Rectal smooth muscle tissue (tissue), 1 donor: Measurements from ENCODE around the gene ABCD4.

Experiments
- H3K27ac ChIP-seq: one replicate; pipeline ENCODE4 v1.7.0; 2013; ENCODE audit warnings: low read depth, low read length, inconsistent platforms
- H3K27me3 ChIP-seq: one replicate; pipeline ENCODE4 v1.7.0; 2013; ENCODE audit warnings: low read length; ENCODE audit not compliant: control insufficient read depth, insufficient read depth
- H3K36me3 ChIP-seq: one replicate; pipeline ENCODE4 v1.7.0; 2013; ENCODE audit warnings: low read length; ENCODE audit not compliant: control insufficient read depth, insufficient read depth
- H3K4me1 ChIP-seq: one replicate; pipeline ENCODE4 v1.7.0; 2013; ENCODE audit warnings: low read length; ENCODE audit not compliant: control insufficient read depth, insufficient read depth
- H3K4me3 ChIP-seq: one replicate; pipeline ENCODE4 v1.7.0; 2013; ENCODE audit warnings: low read length
- H3K9ac ChIP-seq: one replicate; pipeline ENCODE4 v1.7.0; 2013; ENCODE audit warnings: low read length

ABCD4 gene

DNA sequence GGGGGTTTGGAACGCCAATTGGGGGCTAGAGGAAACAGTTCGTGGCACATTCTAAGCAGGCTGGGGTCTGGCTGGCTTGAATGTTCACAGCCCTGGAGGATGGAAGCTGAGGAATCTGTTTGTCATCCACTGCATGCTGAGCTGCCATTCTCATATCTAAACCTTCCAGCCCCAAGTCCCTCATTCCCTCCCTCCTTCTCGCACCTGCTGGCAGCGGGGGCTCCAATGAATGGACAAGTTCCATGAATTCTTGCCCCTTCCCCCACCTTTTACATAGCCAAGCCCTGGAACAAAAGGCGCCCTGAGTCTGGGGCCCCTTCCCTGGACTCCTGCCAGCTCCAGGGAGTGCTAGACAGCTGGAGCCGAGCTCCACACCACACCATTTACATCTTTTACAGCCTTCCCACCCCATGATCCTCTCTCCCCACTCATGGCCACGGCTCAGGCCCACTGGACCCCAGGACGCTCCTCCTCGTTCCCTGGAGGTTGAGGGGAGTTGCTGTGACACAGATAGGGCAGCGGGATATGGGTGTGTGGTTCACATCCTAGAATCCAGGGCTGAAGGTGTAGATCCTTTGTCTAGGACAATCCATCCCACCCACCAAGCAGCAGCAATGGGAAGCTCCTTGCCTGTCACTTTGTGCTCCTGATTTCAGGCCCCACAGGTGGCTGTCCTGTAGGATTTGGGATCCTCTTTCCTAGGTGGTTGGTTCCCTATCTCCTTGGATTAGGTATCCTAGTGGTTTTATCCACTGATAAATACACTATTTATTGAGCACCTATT is 23.8 kb upstream of the ABCD4 start:
- H3K9ac ChIP-seq: no peak overlapping the region
- no peaks in the 10 kb centered on the region for H3K27me3 ChIP-seq
- no peaks in the 10 kb centered on the region for H3K36me3 ChIP-seq
- H3K27ac ChIP-seq: no peak overlapping the region
- H3K4me1 ChIP-seq: no peaks in the 10 kb centered on the region
- no peak overlapping the region for H3K4me3 ChIP-seq

DNA sequence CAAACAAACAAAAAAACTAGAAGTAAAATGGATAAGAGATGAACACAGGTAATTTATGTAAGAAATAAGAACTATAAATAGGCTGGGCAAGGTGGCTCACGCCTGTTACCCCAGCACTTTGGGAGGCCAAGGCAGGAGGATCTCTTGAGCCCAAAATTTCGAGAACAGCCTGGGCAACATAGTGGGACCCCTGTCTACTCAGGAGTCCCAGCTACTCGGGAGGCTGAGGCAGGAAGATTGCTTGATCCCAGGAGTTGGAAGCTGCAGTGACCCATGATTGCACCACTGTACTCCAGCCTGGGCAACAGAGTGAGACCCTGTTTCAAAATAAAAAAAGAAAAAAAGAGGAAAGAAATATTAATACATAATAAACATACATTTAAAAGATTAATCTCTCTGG is 22.7 kb upstream of the ABCD4 start:
- H3K9ac ChIP-seq: no peak overlapping the region
- no peak overlapping the region for H3K4me3 ChIP-seq
- H3K4me1 ChIP-seq: no peaks in the 10 kb centered on the region
- H3K27ac ChIP-seq: no peak overlapping the region
- H3K36me3 ChIP-seq: no peaks in the 10 kb centered on the region
- H3K27me3 ChIP-seq: no peaks in the 10 kb centered on the region

DNA sequence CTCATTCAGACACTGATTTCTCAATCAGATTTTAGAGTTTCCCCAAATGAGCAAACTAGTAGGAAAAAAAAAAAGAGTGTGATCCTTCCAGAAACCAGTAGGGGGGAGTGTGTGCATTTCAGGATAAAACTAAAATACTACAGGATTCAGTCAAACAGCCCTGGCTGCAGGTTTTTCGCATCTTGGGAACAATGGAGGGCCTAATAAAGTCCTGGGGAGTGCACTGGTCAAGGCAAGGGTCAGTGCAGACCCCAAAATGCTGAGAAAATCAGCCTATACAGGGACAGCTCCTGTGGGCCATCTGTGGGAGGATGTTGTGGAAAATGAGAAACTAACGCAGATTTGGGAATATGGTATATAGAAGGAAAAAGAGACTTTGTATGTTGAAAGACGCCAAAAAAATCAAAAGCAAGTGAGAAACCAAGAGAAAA is 22.2 kb upstream of the ABCD4 start:
- Histone ChIP-seq H3K27me3 (no peaks in the 10 kb centered on the region), H3K9ac (no peak overlapping the region), H3K36me3 (no peaks in the 10 kb centered on the region), H3K4me3 (no peak overlapping the region), H3K27ac (no peak overlapping the region), H3K4me1 (no peaks in the 10 kb centered on the region)

DNA sequence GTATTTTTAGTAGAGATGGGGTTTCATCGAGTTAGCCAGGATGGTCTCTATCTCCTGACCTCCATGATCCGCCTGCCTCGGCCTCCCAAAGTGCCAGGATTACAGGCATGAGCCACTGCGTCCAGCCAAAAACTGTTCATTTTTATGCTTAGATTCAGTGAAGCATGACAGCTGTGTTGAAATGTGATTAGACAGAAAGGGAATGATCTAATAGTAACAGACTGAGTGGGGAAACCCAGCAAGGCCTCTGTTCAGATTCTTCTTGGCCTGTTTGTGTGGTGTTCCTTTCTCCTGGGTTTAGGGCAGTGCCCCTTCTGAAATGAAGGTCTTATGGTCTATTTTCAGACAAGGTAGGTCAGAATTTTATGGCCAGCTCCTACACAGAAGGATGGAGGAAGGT is 11.8 kb upstream of the ABCD4 start:
- Histone ChIP-seq H3K36me3 (no peaks in the 10 kb centered on the region), H3K4me3 (no peak overlapping the region), H3K4me1 (no peaks in the 10 kb centered on the region), H3K27ac (no peak overlapping the region), H3K27me3 (no peaks in the 10 kb centered on the region), H3K9ac (no peak overlapping the region)

DNA sequence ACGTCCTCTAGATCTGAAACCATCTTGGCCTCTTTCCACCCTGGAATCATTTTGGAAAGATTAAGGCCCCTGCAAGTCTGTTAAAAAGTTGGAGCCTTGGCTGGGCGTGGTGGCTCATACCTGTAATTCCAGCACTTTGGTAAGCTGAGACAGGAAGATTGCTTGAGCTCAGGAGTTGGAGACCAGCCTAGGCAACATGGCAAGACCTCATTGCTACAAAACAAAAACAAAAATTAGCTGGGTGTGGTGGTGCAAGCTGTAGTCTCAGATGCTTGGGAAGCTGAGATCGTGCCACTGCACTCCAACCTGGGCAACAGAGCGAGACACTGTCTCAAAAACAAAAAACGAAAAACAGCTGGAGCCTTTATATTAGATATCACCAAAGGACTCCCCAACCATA is 10.9 kb upstream of the ABCD4 start:
- Histone ChIP-seq H3K36me3 (no peaks in the 10 kb centered on the region), H3K4me1 (no peaks in the 10 kb centered on the region), H3K4me3 (no peak overlapping the region), H3K27ac (no peak overlapping the region), H3K27me3 (no peaks in the 10 kb centered on the region), H3K9ac (no peak overlapping the region)

DNA sequence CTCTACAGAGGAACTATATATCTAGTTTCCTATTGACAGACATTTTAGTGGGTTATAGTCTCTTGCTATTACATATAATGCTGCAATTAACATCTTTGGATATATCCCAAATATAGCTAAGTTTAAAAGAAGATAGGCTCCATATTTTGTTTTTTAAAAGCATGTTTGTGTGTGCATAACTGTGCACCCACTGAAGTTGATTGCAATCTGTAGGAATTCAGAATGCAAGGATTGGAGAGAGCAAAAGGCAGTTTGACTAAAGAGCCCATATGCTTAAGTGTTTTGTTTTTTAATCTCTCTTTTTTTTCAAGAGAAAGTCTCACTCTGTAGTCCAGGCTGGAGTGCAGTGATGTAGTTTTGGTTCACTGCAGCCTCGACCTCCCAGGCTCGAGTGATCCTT is 9.4 kb upstream of the ABCD4 start:
- Histone ChIP-seq H3K36me3 (no peaks in the 10 kb centered on the region), H3K27ac (no peak overlapping the region), H3K27me3 (no peaks in the 10 kb centered on the region), H3K4me1 (no peaks in the 10 kb centered on the region), H3K9ac (no peak overlapping the region), H3K4me3 (no peak overlapping the region)

DNA sequence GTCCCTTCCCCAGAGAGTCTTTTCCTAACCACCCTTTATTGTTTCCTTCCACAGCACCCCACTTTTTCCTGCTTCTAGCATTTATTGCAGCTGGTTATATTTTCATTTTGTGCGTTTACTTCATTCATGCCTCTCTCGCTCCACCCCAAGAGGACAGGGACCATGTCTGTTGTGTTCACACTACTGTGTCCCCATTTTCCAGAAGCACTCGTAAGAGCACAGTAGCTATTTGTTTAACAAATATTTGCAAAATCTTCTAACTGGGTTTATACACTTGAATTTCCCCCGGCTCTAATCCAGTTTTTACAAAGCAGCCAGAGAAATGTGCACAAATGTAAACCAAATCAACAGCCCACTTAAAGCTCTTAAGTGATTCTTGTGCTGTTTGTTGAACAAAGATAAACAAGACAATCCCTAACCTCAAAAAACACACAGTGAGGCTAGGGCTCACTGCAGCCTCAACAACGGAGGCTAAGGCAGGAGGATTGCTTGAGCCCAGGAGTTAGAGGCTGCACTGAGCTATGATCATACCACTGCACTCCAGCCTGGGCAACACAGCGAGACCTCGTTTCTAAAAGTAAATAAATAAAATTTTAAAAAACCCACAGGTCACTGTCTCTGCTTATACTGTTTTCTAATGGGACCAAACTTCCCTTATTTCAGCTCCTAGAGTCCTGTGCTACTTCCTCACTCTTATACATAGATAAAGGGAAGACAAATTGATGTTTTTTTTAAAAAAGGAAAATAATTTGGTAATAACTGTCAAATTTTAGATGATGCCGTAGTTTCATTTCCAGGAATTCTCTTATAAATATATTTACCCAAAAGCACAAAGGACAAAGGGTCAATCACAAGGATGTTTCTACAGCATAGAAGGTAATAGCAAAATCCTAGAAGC is 6.6 kb upstream of the ABCD4 start:
- Histone ChIP-seq H3K36me3 (no peaks in the 10 kb centered on the region), H3K9ac (no peak overlapping the region), H3K4me3 (no peak overlapping the region), H3K4me1 (no peaks in the 10 kb centered on the region), H3K27me3 (no peaks in the 10 kb centered on the region), H3K27ac (no peak overlapping the region)

DNA sequence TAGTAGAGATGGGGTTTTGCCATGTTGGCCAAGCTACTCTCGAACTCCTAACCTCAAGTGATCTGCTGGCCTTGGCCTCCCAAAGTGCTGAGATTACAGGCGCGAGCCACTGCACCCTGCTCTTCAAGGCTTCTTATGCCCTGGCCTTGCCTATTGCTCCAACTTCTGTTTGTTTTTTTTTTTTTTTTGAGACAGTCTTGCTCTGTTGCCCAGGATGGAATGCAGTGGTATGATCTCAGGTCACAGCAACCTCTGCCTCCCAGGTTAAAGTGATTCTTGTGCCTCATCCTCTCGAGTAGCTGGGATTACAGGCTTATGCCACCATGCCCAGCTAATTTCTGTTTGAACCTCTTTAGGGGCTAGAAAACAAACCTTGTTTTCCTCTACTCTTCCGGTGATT is 6.0 kb upstream of the ABCD4 start:
- no peaks in the 10 kb centered on the region for H3K36me3 ChIP-seq
- H3K4me1 ChIP-seq: no peaks in the 10 kb centered on the region
- no peak overlapping the region for H3K27ac ChIP-seq
- no peak overlapping the region for H3K9ac ChIP-seq
- no peaks in the 10 kb centered on the region for H3K27me3 ChIP-seq
- H3K4me3 ChIP-seq: no peak overlapping the region

DNA sequence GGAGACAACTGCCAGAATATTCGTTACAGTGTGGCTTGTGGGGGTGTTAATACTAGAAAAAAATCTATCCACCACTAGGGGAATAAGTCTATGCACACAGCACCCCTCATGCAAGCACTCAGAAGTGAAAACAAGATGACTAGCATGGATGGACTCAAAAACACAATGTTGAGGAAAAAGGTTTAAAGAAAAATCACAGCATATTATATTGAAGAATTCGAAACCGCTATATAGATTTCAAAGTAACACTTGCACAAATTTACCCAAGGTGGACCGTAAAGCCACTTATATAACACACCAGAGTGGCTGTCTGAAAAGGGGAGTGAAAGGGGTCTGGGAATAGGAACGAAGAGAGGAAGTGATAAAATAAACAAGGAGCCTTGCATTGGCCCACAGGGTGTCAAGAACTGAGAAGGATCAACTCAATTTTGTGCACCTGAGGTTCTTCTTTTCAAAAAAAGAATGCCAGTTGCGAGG is 544 bp downstream of the ABCD4 start:
- H3K27me3 ChIP-seq: no peaks in the 10 kb centered on the region
- peak overlapping the region; percentile 91 for H3K4me3 ChIP-seq
- peaks cover 2% of the 10 kb centered on the region for H3K4me1 ChIP-seq
- H3K9ac ChIP-seq: peak overlapping the region; percentile 80
- H3K36me3 ChIP-seq: peaks cover 7% of the 10 kb centered on the region
- H3K27ac ChIP-seq: peak overlapping the region; percentile 76

DNA sequence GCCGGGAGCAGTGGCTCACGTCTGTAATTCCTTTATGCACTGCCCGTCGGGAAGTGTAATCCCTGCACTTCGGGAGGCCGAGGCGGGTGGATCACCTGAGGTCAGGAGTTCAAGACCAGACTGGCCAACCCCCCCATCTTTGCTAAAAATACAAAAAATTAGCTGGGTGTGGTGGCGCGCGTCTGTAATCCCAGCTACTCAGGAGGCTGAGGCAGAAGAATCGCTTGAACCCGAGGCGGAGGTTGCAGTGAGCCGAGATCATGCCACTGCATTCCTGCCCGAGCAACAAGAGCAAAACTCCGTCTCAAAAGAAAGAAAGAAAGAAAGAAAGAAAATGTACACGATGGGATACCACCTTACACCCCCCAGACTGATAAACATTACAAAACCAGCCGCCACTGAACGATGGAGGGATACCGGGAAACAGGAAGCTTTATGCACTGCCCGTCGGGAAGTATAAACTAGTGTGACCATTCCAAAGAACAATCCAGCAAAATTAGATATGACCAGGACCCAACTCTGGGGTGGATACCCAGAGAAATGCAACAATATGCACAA is 1.1 kb downstream of the ABCD4 start:
- Histone ChIP-seq H3K27me3 (no peaks in the 10 kb centered on the region), H3K4me1 (peaks cover 2% of the 10 kb centered on the region), H3K4me3 (peak overlapping the region; percentile 91), H3K36me3 (peaks cover 13% of the 10 kb centered on the region), H3K9ac (no peak overlapping the region), H3K27ac (peak overlapping the region; percentile 76)

DNA sequence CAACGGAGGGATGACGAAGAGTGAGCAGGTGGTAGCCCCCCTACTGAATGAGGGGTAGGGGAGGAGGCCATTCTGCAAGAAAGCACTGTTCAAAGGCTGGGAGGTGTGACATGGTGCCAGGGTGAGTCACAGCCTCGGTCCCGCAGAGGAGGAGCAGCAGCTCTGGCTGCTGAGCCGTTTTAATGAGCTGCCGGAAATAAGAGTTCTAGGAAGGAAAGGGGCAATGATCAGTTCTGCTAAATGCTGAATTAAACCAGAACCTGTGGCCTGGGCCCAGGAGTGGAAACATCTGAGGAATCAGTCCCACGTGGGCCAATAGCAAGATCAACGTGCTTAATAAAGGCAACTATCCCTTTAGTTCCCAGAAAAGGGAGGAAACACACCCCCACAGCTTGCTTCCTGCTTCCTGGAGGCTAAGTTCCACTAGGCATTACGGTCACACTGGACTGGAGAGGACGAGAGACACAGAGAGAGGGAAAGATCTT is 3.6 kb downstream of the ABCD4 start:
- H3K9ac ChIP-seq: no peak overlapping the region
- H3K27me3 ChIP-seq: no peaks in the 10 kb centered on the region
- no peak overlapping the region for H3K4me3 ChIP-seq
- H3K4me1 ChIP-seq: peaks cover 2% of the 10 kb centered on the region
- peaks cover 30% of the 10 kb centered on the region for H3K36me3 ChIP-seq
- H3K27ac ChIP-seq: no peak overlapping the region

DNA sequence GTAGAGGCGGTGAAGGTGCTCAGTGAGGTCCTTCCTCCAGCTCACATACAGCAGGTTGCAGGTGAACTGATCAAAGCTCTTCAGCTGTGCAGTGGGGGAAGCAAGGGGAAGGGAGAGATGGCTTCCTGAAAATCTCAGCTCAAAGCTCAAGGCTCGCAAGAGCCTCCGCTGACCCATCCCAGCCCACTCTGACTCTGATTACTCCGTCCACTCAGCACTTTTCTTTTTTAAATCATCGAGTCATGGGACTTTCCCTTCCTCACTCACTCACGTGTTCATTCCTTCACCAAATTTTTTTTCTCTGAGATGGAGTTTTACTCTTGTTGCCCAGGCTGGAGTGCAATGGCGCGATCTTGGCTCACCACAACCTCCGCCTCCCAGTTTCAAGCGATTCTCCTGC is 4.7 kb downstream of the ABCD4 start:
- Histone ChIP-seq H3K36me3 (peaks cover 32% of the 10 kb centered on the region), H3K27me3 (no peaks in the 10 kb centered on the region), H3K4me1 (peaks cover 2% of the 10 kb centered on the region), H3K4me3 (no peak overlapping the region), H3K27ac (no peak overlapping the region), H3K9ac (no peak overlapping the region)
